Keratinocyte (primary cell): ENCODE measurements around the gene LHX2.

Experiments
- CTCF ChIP-seq, 3 experiments: IDR thresholded peaks in 1 of 3; conservative IDR thresholded peaks in 1 of 3; optimal IDR thresholded peaks in 1 of 3; 2 replicates in 2 of 3; 3 replicates in 1 of 3; pipeline versions ENCODE3 to v1.5.1; 2011; ENCODE audit warnings: low read length in 3 of 3, mild to moderate bottlenecking in 3 of 3, moderate library complexity in 2 of 3, control low read depth in 1 of 3, inconsistent platforms in 1 of 3; ENCODE audit not compliant: insufficient read depth in 2 of 3; ENCODE audit errors: extremely low read depth in 1 of 3
- EZH2 ChIP-seq: IDR thresholded peaks from one replicate; pipeline ENCODE4 v1.6.1; 2012; ENCODE audit warnings: inconsistent platforms, mild to moderate bottlenecking, low read length, moderate library complexity

DNA sequence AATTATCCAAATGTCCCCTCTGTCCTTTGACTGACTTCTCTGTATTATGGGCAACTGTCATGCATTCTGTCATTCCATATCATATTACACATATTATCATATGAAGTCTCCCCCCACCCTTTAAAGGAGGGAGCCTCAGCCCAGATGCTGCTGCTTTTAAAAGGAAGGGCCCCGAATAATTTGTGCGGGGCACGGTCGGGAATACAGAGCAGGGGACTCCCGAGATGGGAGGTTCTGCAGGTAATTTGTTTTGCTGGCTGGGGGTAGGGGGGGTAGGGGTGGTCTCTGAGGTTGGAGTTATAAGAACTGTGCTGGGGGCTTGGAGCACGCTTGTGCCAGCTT, 10.1 kb upstream of the LHX2 start:
- no peak for TF ChIP-seq CTCF (optimal IDR thresholded peaks at IDR 0.05 in 1 of 3, IDR thresholded peaks at IDR 0.05 in 1 of 3, conservative IDR thresholded peaks at IDR 0.05 in 1 of 3; ENCODE audit: extremely low read depth in 1 of 3, insufficient read depth in 2 of 3, low read length in 3 of 3)
- TF ChIP-seq EZH2: no peak
